ENCODE results near the gene MLLT1.

The MLLT1 gene

GRCh38 chr19:6172074-6172863 lies 107.5 kb downstream of the MLLT1 start:
- no peak for DNase-seq (ENCODE audit: extremely low read depth in 1 of 2, low read depth in 1 of 2)

GRCh38 chr19:6167115-6167514 lies 112.7 kb downstream of the MLLT1 start:
- no peak for DNase-seq (ENCODE audit: extremely low read depth in 1 of 2, low read depth in 1 of 2)

GRCh38 chr19:6164906-6165531 lies 114.8 kb downstream of the MLLT1 start:
- no peak for DNase-seq (ENCODE audit: extremely low read depth in 1 of 2, low read depth in 1 of 2)

- DNase-seq (ENCODE audit: extremely low read depth in 1 of 2, low read depth in 1 of 2) = peak in 1 of 2 donors; percentile 44
Observed at GRCh38 chr19:6161271-6161850, 118.4 kb downstream of the MLLT1 start.

Data from stimulated activated CD8-positive, alpha-beta memory T cell treated with anti-CD3 and anti-CD28 coated beads, Interleukin-7, amount 100 ng/mL, for 48 hours (primary cell).